GM10266 (cell line): ENCODE results near the gene ADAMTS3.

Source experiments
- DNase-seq: peaks from one replicate; pipeline ENCODE4 v3.0.0; 2012; ENCODE audit errors: extremely low spot score
- CTCF ChIP-seq: IDR thresholded peaks from 2 replicates; pipeline ENCODE4 v1.5.1; 2012; ENCODE audit warnings: mild to moderate bottlenecking, low read depth; ENCODE audit not compliant: control insufficient read depth, insufficient read depth; ENCODE audit errors: missing control alignments

The ADAMTS3 gene

GRCh38 chr4:72376901-72377300, 192.1 kb downstream of the ADAMTS3 start:
- no peak for TF ChIP-seq CTCF
- no peak for DNase-seq

- DNase-seq = no peak
- no peak for TF ChIP-seq CTCF
Measured at GRCh38 chr4:72375073-72375736, 193.8 kb downstream of the ADAMTS3 start.

GRCh38 chr4:72374159-72374558, 194.9 kb downstream of the ADAMTS3 start:
- DNase-seq = no peak
- no peak for TF ChIP-seq CTCF

GRCh38 chr4:72366601-72367000, 202.4 kb downstream of the ADAMTS3 start:
- no peak for DNase-seq
- no peak for TF ChIP-seq CTCF

GRCh38 chr4:72365981-72366380, 203.0 kb downstream of the ADAMTS3 start:
- no peak for DNase-seq
- TF ChIP-seq CTCF = no peak

GRCh38 chr4:72365016-72365415, 204.0 kb downstream of the ADAMTS3 start:
- no peak for DNase-seq
- TF ChIP-seq CTCF = no peak

- no peak for DNase-seq
- TF ChIP-seq CTCF = no peak
Measured at GRCh38 chr4:72360075-72360474, 208.9 kb downstream of the ADAMTS3 start.
